ENCODE results near the gene LIN7B.

DNA sequence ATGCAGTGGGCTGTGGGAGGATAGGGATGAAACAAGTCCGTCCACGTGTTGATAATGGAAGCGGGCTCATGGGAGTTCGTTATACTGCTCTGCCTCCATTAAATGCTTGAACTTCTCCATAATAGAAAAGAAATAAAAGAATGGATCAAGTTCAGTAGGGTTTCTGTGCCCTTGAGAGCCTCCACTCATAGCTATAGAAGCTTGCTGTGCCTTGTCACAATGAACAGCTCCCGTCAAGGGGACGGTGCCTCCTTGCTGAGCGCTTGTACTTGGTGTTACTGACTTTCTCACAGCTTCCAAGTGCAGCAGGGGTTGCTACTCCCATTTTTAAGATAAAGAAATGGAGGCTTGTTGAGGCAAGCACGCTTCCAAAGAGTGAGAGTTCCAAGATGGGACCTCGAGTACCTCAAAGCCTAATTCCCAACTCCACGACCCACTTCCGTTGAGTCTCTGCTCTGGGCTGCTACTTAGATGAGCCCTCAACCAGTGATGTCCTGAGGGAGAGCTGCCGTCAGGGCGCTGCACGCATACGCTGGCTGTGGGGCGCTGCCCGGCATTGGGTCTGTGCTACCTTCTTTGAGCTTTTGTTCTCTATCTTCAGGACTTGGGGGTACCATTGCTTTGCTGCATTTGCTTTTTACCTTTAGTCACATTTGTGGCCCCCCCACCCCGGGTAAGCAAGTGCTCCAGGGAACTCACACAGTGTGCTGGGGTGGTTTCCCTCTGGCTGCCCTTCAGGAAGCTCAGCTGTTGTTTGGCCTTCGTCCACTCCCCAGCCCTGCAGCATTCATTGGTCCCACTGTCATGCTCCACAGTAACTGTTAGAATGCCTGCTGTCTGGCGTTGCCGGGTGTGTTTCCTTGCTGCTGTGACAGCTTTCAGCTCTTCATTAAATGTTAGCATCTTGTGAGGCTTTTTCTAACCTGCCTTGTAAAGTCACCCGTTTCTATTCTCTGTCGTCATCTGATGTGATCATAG, 19.4 kb upstream of the LIN7B start:
- TF ChIP-seq RNF2 (conservative IDR thresholded peaks at IDR 0.05; ENCODE audit: low read depth) (no peak), ZNF350 (CRISPR knock-in tag; IDR thresholded peaks at IDR 0.05; ENCODE audit: borderline replicate concordance, low read depth) (no peak), ZSCAN29 (CRISPR knock-in tag; conservative IDR thresholded peaks at IDR 0.05) (no peak), ZNF644 (CRISPR knock-in tag; IDR thresholded peaks at IDR 0.05; ENCODE audit: low read depth) (no peak), CHD2 (IDR thresholded peaks at IDR 0.05; ENCODE audit: low read depth, low read length) (no peak), ZSCAN31 (CRISPR knock-in tag; IDR thresholded peaks at IDR 0.05; ENCODE audit: low read depth) (no peak)

Data from HepG2 (cell line).